ENCODE measurements around the gene OLFM1.

The OLFM1 gene

GRCh38 chr9:135131488-135131887, 44.0 kb downstream of the OLFM1 start:
- TF ChIP-seq SPI1 (IDR thresholded peaks at IDR 0.05; ENCODE audit: borderline replicate concordance, low read depth) (no peak), REST (IDR thresholded peaks at IDR 0.05; ENCODE audit: insufficient replicate concordance, low read depth) (no peak), POLR2AphosphoS5 (IDR thresholded peaks at IDR 0.05; ENCODE audit: low read depth) (no peak), CTCF (IDR thresholded peaks at IDR 0.05; ENCODE audit: insufficient read depth, low read length) (no peak), GABPA (IDR thresholded peaks at IDR 0.05; ENCODE audit: low read depth) (no peak)
- no peak overlapping the region for H3K27ac ChIP-seq (replicated peaks)
- H3K27me3 ChIP-seq (ENCODE audit: insufficient read depth, poor library complexity, severe bottlenecking): peaks cover 2% of the 10 kb centered on the region
- H3K4me3 ChIP-seq (replicated peaks; ENCODE audit: insufficient read depth, low read length): no peak overlapping the region
- no peak for DNase-seq (ENCODE audit: low read depth in 1 of 2, low spot score in 1 of 2)

- H3K27me3 ChIP-seq (ENCODE audit: insufficient read depth, poor library complexity, severe bottlenecking): peaks cover 2% of the 10 kb centered on the region
- no peak for DNase-seq (ENCODE audit: low read depth in 1 of 2, low spot score in 1 of 2)
- no peak overlapping the region for H3K4me3 ChIP-seq (replicated peaks; ENCODE audit: insufficient read depth, low read length)
- TF ChIP-seq POLR2AphosphoS5 (IDR thresholded peaks at IDR 0.05; ENCODE audit: low read depth): no peak
- no peak overlapping the region for H3K27ac ChIP-seq (replicated peaks)
These were observed 44.5 kb downstream of the OLFM1 start for GRCh38 chr9:135132008-135132407.

- Histone ChIP-seq H3K4me3 (replicated peaks; ENCODE audit: insufficient read depth, low read length) (no peak overlapping the region), H3K27ac (replicated peaks) (no peak overlapping the region), H3K27me3 (ENCODE audit: insufficient read depth, poor library complexity, severe bottlenecking) (peaks cover 2% of the 10 kb centered on the region)
- TF ChIP-seq GABPA (IDR thresholded peaks at IDR 0.05; ENCODE audit: low read depth) (no peak), SPI1 (IDR thresholded peaks at IDR 0.05; ENCODE audit: borderline replicate concordance, low read depth) (no peak), CTCF (IDR thresholded peaks at IDR 0.05; ENCODE audit: insufficient read depth, low read length) (no peak), POLR2AphosphoS5 (IDR thresholded peaks at IDR 0.05; ENCODE audit: low read depth) (no peak), REST (IDR thresholded peaks at IDR 0.05; ENCODE audit: insufficient replicate concordance, low read depth) (no peak)
- DNase-seq (ENCODE audit: low read depth in 1 of 2, low spot score in 1 of 2): no peak
These were observed 47.0 kb downstream of the OLFM1 start for GRCh38 chr9:135134268-135135022.

- peaks cover 2% of the 10 kb centered on the region for H3K27me3 ChIP-seq (ENCODE audit: insufficient read depth, poor library complexity, severe bottlenecking)
- no peak for TF ChIP-seq POLR2AphosphoS5 (IDR thresholded peaks at IDR 0.05; ENCODE audit: low read depth)
- TF ChIP-seq GABPA (IDR thresholded peaks at IDR 0.05; ENCODE audit: low read depth): no peak
- TF ChIP-seq SPI1 (IDR thresholded peaks at IDR 0.05; ENCODE audit: borderline replicate concordance, low read depth): no peak
- TF ChIP-seq CTCF (IDR thresholded peaks at IDR 0.05; ENCODE audit: insufficient read depth, low read length): no peak
- no peak for TF ChIP-seq REST (IDR thresholded peaks at IDR 0.05; ENCODE audit: insufficient replicate concordance, low read depth)
- H3K27ac ChIP-seq (replicated peaks): no peak overlapping the region
- DNase-seq (ENCODE audit: low read depth in 1 of 2, low spot score in 1 of 2): no peak
- H3K4me3 ChIP-seq (replicated peaks; ENCODE audit: insufficient read depth, low read length): no peak overlapping the region
These were observed 47.9 kb downstream of the OLFM1 start for GRCh38 chr9:135135171-135135928.

Data from HL-60 (cell line).